H9 (cell line): ENCODE measurements around the gene HMG20B. TPM values are rescaled to one million over a fixed set of nuclear protein-coding genes. Genes with fewer than 3 reads are reported as not detected.

Source experiments
- DNase-seq: peaks from one replicate; pipeline ENCODE4 v3.0.0-alpha.2; 2017
- H2AFZ ChIP-seq: one replicate; pipeline ENCODE4 v1.6.1; 2013; ENCODE audit warnings: mild to moderate bottlenecking, low read length, control low read depth, moderate library complexity
- H2AK5ac ChIP-seq: 2 replicates; pipeline ENCODE4 v1.6.1; 2013; ENCODE audit warnings: low read length, control low read depth, mixed read lengths; ENCODE audit not compliant: insufficient read length
- H2BK120ac ChIP-seq: one replicate; pipeline ENCODE4 v1.6.1; 2013; ENCODE audit warnings: low read depth, mild to moderate bottlenecking, low read length, control low read depth, inconsistent platforms; ENCODE audit not compliant: poor library complexity, severe bottlenecking
- H2BK12ac ChIP-seq: 2 replicates; pipeline ENCODE4 v1.6.1; 2013; ENCODE audit warnings: low read length, control low read depth, mixed read lengths, low read depth; ENCODE audit not compliant: insufficient read length
- H2BK15ac ChIP-seq: 2 replicates; pipeline ENCODE4 v1.6.1; 2013; ENCODE audit warnings: low read depth, low read length, control low read depth
- H2BK20ac ChIP-seq: one replicate; pipeline ENCODE4 v1.6.1; 2013; ENCODE audit warnings: low read depth, mild to moderate bottlenecking, low read length, control low read depth, inconsistent platforms; ENCODE audit not compliant: poor library complexity, severe bottlenecking
- H2BK5ac ChIP-seq: 2 replicates; pipeline ENCODE4 v1.6.1; 2013; ENCODE audit warnings: low read length, control low read depth, mixed read lengths; ENCODE audit not compliant: insufficient read length
- H3K14ac ChIP-seq: 2 replicates; pipeline ENCODE4 v1.6.1; 2013; ENCODE audit warnings: low read length, control low read depth; ENCODE audit not compliant: insufficient read depth
- H3K18ac ChIP-seq: 2 replicates; pipeline ENCODE4 v1.6.1; 2013; ENCODE audit warnings: low read depth, mild to moderate bottlenecking, mixed read lengths, low read length, control low read depth; ENCODE audit not compliant: insufficient read length
- H3K23ac ChIP-seq: 2 replicates; pipeline ENCODE4 v1.6.1; 2013; ENCODE audit warnings: low read length, control low read depth, mixed read lengths, low read depth; ENCODE audit not compliant: insufficient read length
- H3K23me2 ChIP-seq: 2 replicates; pipeline ENCODE4 v1.6.1; 2013; ENCODE audit warnings: low read depth, mild to moderate bottlenecking, mixed read lengths, low read length, control low read depth; ENCODE audit not compliant: insufficient read length, poor library complexity, severe bottlenecking
- H3K27ac ChIP-seq: 2 replicates; pipeline ENCODE4 v1.5.1; 2013; ENCODE audit warnings: low read length, control low read depth, mixed read lengths, low read depth; ENCODE audit not compliant: insufficient read length
- H3K27me3 ChIP-seq: 2 replicates; pipeline ENCODE4 v1.6.1; 2013; ENCODE audit warnings: low read length, control low read depth, inconsistent platforms; ENCODE audit not compliant: insufficient read depth
- H3K4ac ChIP-seq: 2 replicates; pipeline ENCODE4 v1.6.1; 2013; ENCODE audit warnings: low read depth, mild to moderate bottlenecking, control low read depth, inconsistent platforms, low read length, moderate library complexity
- H3K4me1 ChIP-seq: 2 replicates; pipeline ENCODE4 v1.6.1; 2013; ENCODE audit warnings: low read length, control low read depth, inconsistent platforms; ENCODE audit not compliant: insufficient read depth
- H3K4me2 ChIP-seq: 2 replicates; pipeline ENCODE4 v1.6.1; 2013; ENCODE audit warnings: low read length, control low read depth, mixed read lengths; ENCODE audit not compliant: insufficient read length, insufficient read depth
- H3K56ac ChIP-seq: 2 replicates; pipeline ENCODE4 v1.6.1; 2013; ENCODE audit warnings: low read depth, mild to moderate bottlenecking, mixed read lengths, low read length, control low read depth; ENCODE audit not compliant: insufficient read length
- H3K79me1 ChIP-seq: 2 replicates; pipeline ENCODE4 v1.6.1; 2013; ENCODE audit warnings: low read depth, mild to moderate bottlenecking, moderate library complexity, low read length, control low read depth, inconsistent platforms; ENCODE audit not compliant: insufficient read depth, poor library complexity, severe bottlenecking
- H3K79me2 ChIP-seq: 2 replicates; pipeline ENCODE4 v1.6.1; 2013; ENCODE audit warnings: low read length, control low read depth, inconsistent platforms; ENCODE audit not compliant: insufficient read depth
- H3K9ac ChIP-seq: 2 replicates; pipeline ENCODE4 v1.6.1; 2013; ENCODE audit warnings: low read length, control low read depth, mixed read lengths; ENCODE audit not compliant: insufficient read length; ENCODE audit errors: extremely low read depth
- H3K9me3 ChIP-seq: one replicate; pipeline ENCODE4 v1.6.1; 2013; ENCODE audit warnings: low read depth, low read length, inconsistent platforms; ENCODE audit not compliant: control insufficient read depth
- H3T11ph ChIP-seq: one replicate; pipeline ENCODE4 v1.6.1; 2013; ENCODE audit warnings: mild to moderate bottlenecking, low read length, control low read depth, inconsistent platforms
- H4K20me1 ChIP-seq: one replicate; pipeline ENCODE4 v1.6.1; 2013; ENCODE audit not compliant: control insufficient read depth, insufficient read length, insufficient read depth
- H4K5ac ChIP-seq: 2 replicates; pipeline ENCODE4 v1.6.1; 2013; ENCODE audit warnings: low read depth, mild to moderate bottlenecking, mixed read lengths, low read length, control low read depth; ENCODE audit not compliant: insufficient read length
- H4K8ac ChIP-seq: replicated peaks from 2 replicates; pipeline ENCODE4 v1.6.1; 2013; ENCODE audit warnings: low read length, control low read depth, mixed read lengths, low read depth; ENCODE audit not compliant: insufficient read length
- H4K91ac ChIP-seq: 2 replicates; pipeline ENCODE4 v1.6.1; 2013; ENCODE audit warnings: low read depth, mild to moderate bottlenecking, moderate library complexity, mixed read lengths, low read length, control low read depth; ENCODE audit not compliant: insufficient read length
- H3K27ac Mint-ChIP-seq, 3 experiments: 2 replicates in 2 of 3; 3 replicates in 1 of 3; pipeline ENCODE4 v1.8.0; 2020 to 2021; ENCODE audit warnings: mixed read lengths in 3 of 3, mild to moderate bottlenecking in 1 of 3, moderate library complexity in 1 of 3
- H3K27me3 Mint-ChIP-seq: 2 replicates; pipeline ENCODE4 v1.8.0; 2021; ENCODE audit warnings: low read depth, mild to moderate bottlenecking, moderate library complexity, mixed read lengths
- H3K36me3 Mint-ChIP-seq, 3 experiments: 2 replicates in 2 of 3; 3 replicates in 1 of 3; pipeline ENCODE4 v1.8.0; 2020 to 2021; ENCODE audit warnings: low read depth in 3 of 3, mixed read lengths in 3 of 3; ENCODE audit not compliant: insufficient read depth in 1 of 3
- H3K4me1 Mint-ChIP-seq, 2 experiments: 2 replicates each; pipeline ENCODE4 v1.8.0; 2020; ENCODE audit warnings: mixed read lengths in 2 of 2
- H3K4me3 Mint-ChIP-seq, 2 experiments: 2 replicates in 1 of 2; 3 replicates in 1 of 2; pipeline ENCODE4 v1.8.0; 2020 to 2021; ENCODE audit warnings: mild to moderate bottlenecking in 2 of 2, mixed read lengths in 2 of 2, moderate library complexity in 1 of 2
- H3K9me3 Mint-ChIP-seq, 2 experiments: 2 replicates in 1 of 2; 3 replicates in 1 of 2; pipeline ENCODE4 v1.8.0; 2020; ENCODE audit warnings: mild to moderate bottlenecking in 2 of 2, mixed read lengths in 2 of 2, moderate library complexity in 1 of 2
- CTCF ChIP-seq: fragments of 200-600 bp; sonication (generic); conservative IDR thresholded peaks from 3 replicates; pipeline ENCODE4 v1.8.0; 2021; ENCODE audit warnings: antibody characterized with exemption, mild to moderate bottlenecking
- WGBS: extraction: QIAGEN DNeasy Blood & Tissue Kit; methylation state at CpG from one replicate; pipeline ENCODE4 v1.1.7; 2013; ENCODE audit warnings: missing lambda C conversion rate, low lambda C conversion rate, mixed read lengths; ENCODE audit not compliant: insufficient read length; ENCODE audit errors: extremely low coverage; 5-methylcytosine and 5-hydroxymethylcytosine counted together
- total RNA-seq: library from RNA; stranded (reverse); gene quantifications from 2 replicates; pipeline ENCODE4 v1.2.1, GENCODE V29; 2021

Gene HMG20B
- total RNA-seq, 1 experiment from 2014 or later: 58.1 TPM

- H3K27ac Mint-ChIP-seq: no peak overlapping the region
- Histone ChIP-seq H4K5ac (no peak overlapping the region), H3K79me1 (no peaks in the 10 kb centered on the region), H3K14ac (no peak overlapping the region), H3K9me3 (no peaks in the 10 kb centered on the region), H3K79me2 (no peaks in the 10 kb centered on the region), H2BK5ac (no peak overlapping the region), H2BK12ac (no peak overlapping the region), H3K27me3 (no peaks in the 10 kb centered on the region), H4K91ac (no peak overlapping the region), H3K56ac (no peak overlapping the region), H3K9ac (no peak overlapping the region), H3K4me1 (no peaks in the 10 kb centered on the region), H2AK5ac (no peak overlapping the region), H3K27ac (no peak overlapping the region), H3K23me2 (no peaks in the 10 kb centered on the region), H3K4me2 (no peak overlapping the region), H3K4ac (no peak overlapping the region), H4K8ac (no peak overlapping the region), H2BK120ac (no peak overlapping the region), H3K23ac (no peak overlapping the region), H2BK15ac (no peak overlapping the region), H2BK20ac (no peak overlapping the region), H4K20me1 (no peaks in the 10 kb centered on the region), H3K18ac (no peak overlapping the region), H2AFZ (no peak overlapping the region), H3T11ph (no peak overlapping the region)
- peaks cover 2 to 20% (median 17%) of the 10 kb centered on the region in 3 experiments; a peak in 6 of 7 replicates for H3K36me3 Mint-ChIP-seq
- no peaks in the 10 kb centered on the region for H3K27me3 Mint-ChIP-seq
- no peak overlapping the region for H3K4me3 Mint-ChIP-seq
- DNase-seq: no peak
- TF ChIP-seq CTCF: no peak
- H3K9me3 Mint-ChIP-seq: no peaks in the 10 kb centered on the region
- WGBS: no CpG with 5 or more reads among the region's 47 CpGs
- H3K4me1 Mint-ChIP-seq: peaks cover 7 to 14% of the 10 kb centered on the region in 2 experiments; a peak in 3 of 4 replicates
Measured at GRCh38 chr19:3543150-3544057, 29.3 kb upstream of the HMG20B start.
